Right atrium auricular region (tissue), 2 donors: Measurements from ENCODE around the gene RCSD1. TPM values are rescaled to one million over a fixed set of nuclear protein-coding genes. Genes with fewer than 3 reads are reported as not detected.
"Not testable (repeated sequence)": the region's sequence is repeated elsewhere in the genome, so short reads cannot be mapped to it uniquely, and the experiment has no call there.

Experiments used
- DNase-seq: peaks from one replicate; pipeline ENCODE4 v3.0.0-alpha.2; 2019; ENCODE audit warnings: low spot score
- H3K27ac ChIP-seq, 2 donors: fragments of 200-600 bp; sonication (generic); 1 replicate in 1 of 2; 2 replicates in 1 of 2; pipeline ENCODE4 v1.5.1; 2016 to 2019
- H3K27me3 ChIP-seq, 2 donors: fragments of 200-600 bp; sonication (generic); one replicate each; pipeline versions ENCODE4 v1.5.1 to v1.6.0; 2017 to 2019
- H3K36me3 ChIP-seq: fragments of 200-600 bp; sonication (generic); one replicate; pipeline ENCODE4 v1.5.1; 2016
- H3K4me1 ChIP-seq, 2 donors: fragments of 200-600 bp; sonication (generic); one replicate each; pipeline versions ENCODE4 v1.5.1 to v1.6.0; 2017 to 2019
- H3K4me3 ChIP-seq, 2 donors: fragments of 200-600 bp; sonication (generic); 1 replicate in 1 of 2; 2 replicates in 1 of 2; pipeline ENCODE4 v1.5.1; 2017 to 2019; ENCODE audit warnings: mild to moderate bottlenecking in 1 of 2, moderate library complexity in 1 of 2
- H3K9me3 ChIP-seq, 2 donors: fragments of 200-600 bp; sonication (generic); one replicate each; pipeline ENCODE4 v1.5.1; 2019
- CTCF ChIP-seq, 2 donors: fragments of 200-600 bp; sonication (generic); IDR thresholded peaks; one replicate each; pipeline ENCODE4 v1.5.1; 2019; ENCODE audit warnings: antibody characterized with exemption in 2 of 2
- total RNA-seq, 2 donors: library from RNA; depleted of rRNA; stranded (reverse); fragments of >200 nt; gene quantifications; one replicate each; pipeline ENCODE4 v1.1.0, GENCODE V29; 2016

Gene RCSD1
- total RNA-seq, 2 donors from 2014 or later: 26.5 to 39.3 TPM

GRCh38 chr1:167734227-167734626, 104.2 kb downstream of the RCSD1 start:
- H3K27ac ChIP-seq: no peak overlapping the region
- H3K4me1 ChIP-seq: no peaks in the 10 kb centered on the region
- no peaks in the 10 kb centered on the region for H3K36me3 ChIP-seq
- H3K4me3 ChIP-seq: no peak overlapping the region
- H3K9me3 ChIP-seq: no peaks in the 10 kb centered on the region
- TF ChIP-seq CTCF (IDR thresholded peaks at IDR 0.05): no peak
- H3K27me3 ChIP-seq: no peaks in the 10 kb centered on the region
- no peak for DNase-seq

GRCh38 chr1:167734841-167735240, 104.8 kb downstream of the RCSD1 start:
- no peaks in the 10 kb centered on the region for H3K4me1 ChIP-seq
- H3K9me3 ChIP-seq: no peaks in the 10 kb centered on the region
- H3K36me3 ChIP-seq: no peaks in the 10 kb centered on the region
- H3K27me3 ChIP-seq: no peaks in the 10 kb centered on the region
- no peak for TF ChIP-seq CTCF (IDR thresholded peaks at IDR 0.05)
- no peak for DNase-seq
- no peak overlapping the region for H3K27ac ChIP-seq
- no peak overlapping the region for H3K4me3 ChIP-seq

- H3K36me3 ChIP-seq: no peaks in the 10 kb centered on the region
- H3K27ac ChIP-seq: no peak overlapping the region
- no peak for TF ChIP-seq CTCF (IDR thresholded peaks at IDR 0.05)
- no peaks in the 10 kb centered on the region for H3K9me3 ChIP-seq
- no peak for DNase-seq
- no peaks in the 10 kb centered on the region for H3K27me3 ChIP-seq
- no peak overlapping the region for H3K4me3 ChIP-seq
- H3K4me1 ChIP-seq: no peaks in the 10 kb centered on the region
Observed at GRCh38 chr1:167737169-167737568, 107.1 kb downstream of the RCSD1 start.

- no peaks in the 10 kb centered on the region for H3K27me3 ChIP-seq
- no peaks in the 10 kb centered on the region for H3K9me3 ChIP-seq
- H3K27ac ChIP-seq: no peak overlapping the region
- no peak for TF ChIP-seq CTCF (IDR thresholded peaks at IDR 0.05)
- no peak overlapping the region for H3K4me3 ChIP-seq
- DNase-seq: no peak
- no peaks in the 10 kb centered on the region for H3K4me1 ChIP-seq
- H3K36me3 ChIP-seq: no peaks in the 10 kb centered on the region
Observed at GRCh38 chr1:167738158-167738557, 108.1 kb downstream of the RCSD1 start.

GRCh38 chr1:167739752-167740151, 109.7 kb downstream of the RCSD1 start:
- no peak for TF ChIP-seq CTCF (IDR thresholded peaks at IDR 0.05)
- DNase-seq: no peak
- H3K27me3 ChIP-seq: no peaks in the 10 kb centered on the region
- H3K4me1 ChIP-seq: no peaks in the 10 kb centered on the region
- H3K36me3 ChIP-seq: no peaks in the 10 kb centered on the region
- no peak overlapping the region for H3K4me3 ChIP-seq
- no peaks in the 10 kb centered on the region for H3K9me3 ChIP-seq
- no peak overlapping the region for H3K27ac ChIP-seq

- H3K4me1 ChIP-seq, H3K36me3 ChIP-seq, DNase-seq, H3K27me3 ChIP-seq, H3K4me3 ChIP-seq, H3K9me3 ChIP-seq, H3K27ac ChIP-seq: not testable (repeated sequence)
Observed at GRCh38 chr1:167741103-167741502, 111.1 kb downstream of the RCSD1 start.

- H3K9me3 ChIP-seq, H3K4me1 ChIP-seq, DNase-seq, H3K27ac ChIP-seq, H3K36me3 ChIP-seq, H3K27me3 ChIP-seq, H3K4me3 ChIP-seq: not testable (repeated sequence)
Observed at GRCh38 chr1:167742392-167743057, 112.5 kb downstream of the RCSD1 start.
